HEK293 (cell line): ENCODE data around the gene WASHC4.

Experiments
- CTCF ChIA-PET: fragments of 350-600 bp; formaldehyde crosslinking; extraction: SDS; loops from one replicate; lab custom pipeline; 2021; ENCODE audit warnings: antibody characterized with exemption; lab: Yijun Ruan, JAX
- POLR2A ChIA-PET: fragments of 300-600 bp; formaldehyde crosslinking; extraction: SDS; loops from one replicate; lab custom pipeline; 2020; ENCODE audit warnings: antibody characterized with exemption, inconsistent platforms; lab: Yijun Ruan, JAX
- H3K27ac ChIP-seq: fragments of 200-500 bp; sonication (Bioruptor generic); 2 replicates; pipeline ENCODE4 v1.5.1; 2014; ENCODE audit warnings: low read depth, low read length, control low read depth, inconsistent platforms; ENCODE audit errors: extremely low read depth
- H3K36me3 ChIP-seq, 2 experiments: fragments of 200-500 bp in 1 of 2; sonication (Bioruptor generic) in 1 of 2; 1 replicate in 1 of 2; 2 replicates in 1 of 2; pipeline ENCODE4 v1.5.1; 2014 to 2017; ENCODE audit warnings: inconsistent platforms in 2 of 2, low read length in 2 of 2; ENCODE audit not compliant: control insufficient read depth in 2 of 2, insufficient read depth in 1 of 2
- H3K4me1 ChIP-seq: fragments of 200-500 bp; sonication (Bioruptor generic); 2 replicates; pipeline ENCODE4 v1.5.1; 2014; ENCODE audit warnings: mild to moderate bottlenecking, low read length, inconsistent platforms; ENCODE audit not compliant: control insufficient read depth, insufficient read depth
- H3K4me3 ChIP-seq: 2 replicates; pipeline ENCODE4 v1.5.1; 2011; ENCODE audit warnings: low read depth, mild to moderate bottlenecking, control low read depth, low read length, moderate library complexity
- H3K9me3 ChIP-seq: fragments of 200-500 bp; sonication (Bioruptor generic); 2 replicates; pipeline ENCODE4 v1.5.1; 2014; ENCODE audit warnings: low read depth, low read length, inconsistent platforms; ENCODE audit not compliant: control insufficient read depth, insufficient read depth
- HOXD13 ChIP-seq: sonication (generic); formaldehyde crosslinking; IDR thresholded peaks from 2 replicates; pipeline ENCODE4 v1.8.0; 2022; ENCODE audit warnings: missing genetic modification reagents, borderline replicate concordance
- MEIS1 ChIP-seq: sonication (generic); formaldehyde crosslinking; IDR thresholded peaks from 2 replicates; pipeline ENCODE4 v1.8.1; 2022; ENCODE audit warnings: missing genetic modification reagents, mild to moderate bottlenecking, borderline replicate concordance
- ZBTB1 ChIP-seq: fragments of 450-650 bp; formaldehyde crosslinking; IDR thresholded peaks from 2 replicates; pipeline ENCODE4 v1.5.1; 2016; ENCODE audit warnings: missing biosample characterization, missing genetic modification characterization
- ZFP37 ChIP-seq: fragments of 450-650 bp; formaldehyde crosslinking; IDR thresholded peaks from 2 replicates; pipeline ENCODE4 v1.5.1; 2016; ENCODE audit warnings: missing biosample characterization, missing genetic modification characterization
- ZNF114 ChIP-seq: fragments of 450-650 bp; formaldehyde crosslinking; IDR thresholded peaks from 2 replicates; pipeline ENCODE4 v1.5.0; 2017; ENCODE audit warnings: missing biosample characterization, missing genetic modification characterization
- ZNF146 ChIP-seq: fragments of 450-650 bp; formaldehyde crosslinking; IDR thresholded peaks from 2 replicates; pipeline ENCODE4 v1.5.1; 2016; ENCODE audit warnings: missing biosample characterization, missing genetic modification characterization
- ZNF184 ChIP-seq: fragments of 450-650 bp; IDR thresholded peaks from 2 replicates; pipeline ENCODE4 v1.5.1; 2018; ENCODE audit warnings: missing biosample characterization, mild to moderate bottlenecking, missing genetic modification characterization
- ZNF211 ChIP-seq: fragments of 450-650 bp; formaldehyde crosslinking; IDR thresholded peaks from 2 replicates; pipeline ENCODE4 v1.5.1; 2016; ENCODE audit warnings: low read depth, missing biosample characterization, missing genetic modification characterization
- ZNF239 ChIP-seq: fragments of 450-650 bp; formaldehyde crosslinking; IDR thresholded peaks from 2 replicates; pipeline ENCODE4 v1.5.1; 2016; ENCODE audit warnings: missing biosample characterization, missing genetic modification characterization
- ZNF473 ChIP-seq: fragments of 450-650 bp; formaldehyde crosslinking; IDR thresholded peaks from 2 replicates; pipeline ENCODE4 v1.5.1; 2017; ENCODE audit warnings: missing biosample characterization, missing genetic modification characterization
- ZNF624 ChIP-seq: fragments of 450-650 bp; formaldehyde crosslinking; IDR thresholded peaks from 2 replicates; pipeline ENCODE4 v1.5.1; 2017; ENCODE audit warnings: missing biosample characterization, missing genetic modification characterization
- ZNF76 ChIP-seq: fragments of 450-650 bp; formaldehyde crosslinking; IDR thresholded peaks from 2 replicates; pipeline ENCODE4; 2016; ENCODE audit warnings: low read depth, missing biosample characterization, missing genetic modification characterization, borderline replicate concordance
- ZNF843 ChIP-seq: fragments of 450-650 bp; formaldehyde crosslinking; IDR thresholded peaks from 2 replicates; pipeline ENCODE4 v1.5.1; 2016; ENCODE audit warnings: missing biosample characterization, missing genetic modification characterization
- TF ChIP-seq, protein P1 (sequence below): fragments of 450-650 bp; formaldehyde crosslinking; IDR thresholded peaks from 2 replicates; pipeline ENCODE4 v1.5.1; 2016; ENCODE audit warnings: missing biosample characterization, missing genetic modification characterization, borderline replicate concordance
- TF ChIP-seq, protein P2 (sequence below): fragments of 450-650 bp; formaldehyde crosslinking; IDR thresholded peaks from 2 replicates; pipeline ENCODE4 v1.5.1; 2016; ENCODE audit warnings: missing biosample characterization, missing genetic modification characterization
- TF ChIP-seq, protein P3 (sequence below): fragments of 450-650 bp; formaldehyde crosslinking; IDR thresholded peaks from 2 replicates; pipeline ENCODE4 v1.5.1; 2017; ENCODE audit warnings: missing biosample characterization, missing genetic modification characterization
- TF ChIP-seq, protein P4 (sequence below): fragments of 450-650 bp; formaldehyde crosslinking; IDR thresholded peaks from 2 replicates; pipeline ENCODE4 v1.5.1; 2017; ENCODE audit warnings: missing biosample characterization, missing genetic modification characterization
- TF ChIP-seq, protein P5 (sequence below): fragments of 450-650 bp; formaldehyde crosslinking; IDR thresholded peaks from 2 replicates; pipeline ENCODE4 v1.5.1; 2016; ENCODE audit warnings: missing biosample characterization, missing genetic modification characterization
- TF ChIP-seq, protein P6 (sequence below): fragments of 450-650 bp; formaldehyde crosslinking; IDR thresholded peaks from 2 replicates; pipeline ENCODE4 v1.5.1; 2016; ENCODE audit warnings: missing biosample characterization, missing genetic modification characterization
- TF ChIP-seq, protein P7 (sequence below): fragments of 450-650 bp; formaldehyde crosslinking; IDR thresholded peaks from 2 replicates; pipeline ENCODE4 v1.5.1; 2016; ENCODE audit warnings: missing biosample characterization, missing genetic modification characterization

Gene WASHC4

DNA sequence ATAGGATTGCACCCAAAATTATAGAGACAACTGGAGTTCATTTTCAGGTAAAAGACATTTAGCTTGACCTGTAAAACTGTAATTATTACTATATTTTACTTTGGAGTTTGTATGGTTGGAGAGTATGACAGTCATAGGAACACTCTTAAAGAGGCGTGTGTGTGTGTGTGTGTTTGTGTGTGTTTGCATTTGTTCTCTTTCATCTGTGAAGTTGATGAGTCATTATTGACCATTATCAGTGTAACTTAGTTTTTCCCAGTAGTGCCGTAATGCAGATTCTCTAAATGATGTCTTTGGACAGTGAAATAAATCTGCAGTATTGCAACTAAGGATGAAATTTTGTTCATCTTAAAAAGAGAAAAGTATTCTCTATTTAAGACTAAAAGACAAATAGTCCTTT is 13.0 kb downstream of the WASHC4 start (continued):
- TF ChIP-seq, protein P1, sequence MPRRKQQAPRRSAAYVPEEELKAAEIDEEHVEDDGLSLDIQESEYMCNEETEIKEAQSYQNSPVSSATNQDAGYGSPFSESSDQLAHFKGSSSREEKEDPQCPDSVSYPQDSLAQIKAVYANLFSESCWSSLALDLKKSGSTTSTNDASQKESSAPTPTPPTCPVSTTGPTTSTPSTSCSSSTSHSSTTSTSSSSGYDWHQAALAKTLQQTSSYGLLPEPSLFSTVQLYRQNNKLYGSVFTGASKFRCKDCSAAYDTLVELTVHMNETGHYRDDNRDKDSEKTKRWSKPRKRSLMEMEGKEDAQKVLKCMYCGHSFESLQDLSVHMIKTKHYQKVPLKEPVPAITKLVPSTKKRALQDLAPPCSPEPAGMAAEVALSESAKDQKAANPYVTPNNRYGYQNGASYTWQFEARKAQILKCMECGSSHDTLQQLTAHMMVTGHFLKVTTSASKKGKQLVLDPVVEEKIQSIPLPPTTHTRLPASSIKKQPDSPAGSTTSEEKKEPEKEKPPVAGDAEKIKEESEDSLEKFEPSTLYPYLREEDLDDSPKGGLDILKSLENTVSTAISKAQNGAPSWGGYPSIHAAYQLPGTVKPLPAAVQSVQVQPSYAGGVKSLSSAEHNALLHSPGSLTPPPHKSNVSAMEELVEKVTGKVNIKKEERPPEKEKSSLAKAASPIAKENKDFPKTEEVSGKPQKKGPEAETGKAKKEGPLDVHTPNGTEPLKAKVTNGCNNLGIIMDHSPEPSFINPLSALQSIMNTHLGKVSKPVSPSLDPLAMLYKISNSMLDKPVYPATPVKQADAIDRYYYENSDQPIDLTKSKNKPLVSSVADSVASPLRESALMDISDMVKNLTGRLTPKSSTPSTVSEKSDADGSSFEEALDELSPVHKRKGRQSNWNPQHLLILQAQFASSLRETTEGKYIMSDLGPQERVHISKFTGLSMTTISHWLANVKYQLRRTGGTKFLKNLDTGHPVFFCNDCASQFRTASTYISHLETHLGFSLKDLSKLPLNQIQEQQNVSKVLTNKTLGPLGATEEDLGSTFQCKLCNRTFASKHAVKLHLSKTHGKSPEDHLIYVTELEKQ (tag by site-specific recombination), result no peak
- TF ChIP-seq ZNF114 (tag by site-specific recombination) (no peak), ZFP37 (no peak), ZNF239 (tag by site-specific recombination) (no peak), ZNF211 (no peak), ZBTB1 (tag by site-specific recombination) (no peak), ZNF473 (tag by site-specific recombination) (no peak), MEIS1 (no peak)
- TF ChIP-seq, protein P2, sequence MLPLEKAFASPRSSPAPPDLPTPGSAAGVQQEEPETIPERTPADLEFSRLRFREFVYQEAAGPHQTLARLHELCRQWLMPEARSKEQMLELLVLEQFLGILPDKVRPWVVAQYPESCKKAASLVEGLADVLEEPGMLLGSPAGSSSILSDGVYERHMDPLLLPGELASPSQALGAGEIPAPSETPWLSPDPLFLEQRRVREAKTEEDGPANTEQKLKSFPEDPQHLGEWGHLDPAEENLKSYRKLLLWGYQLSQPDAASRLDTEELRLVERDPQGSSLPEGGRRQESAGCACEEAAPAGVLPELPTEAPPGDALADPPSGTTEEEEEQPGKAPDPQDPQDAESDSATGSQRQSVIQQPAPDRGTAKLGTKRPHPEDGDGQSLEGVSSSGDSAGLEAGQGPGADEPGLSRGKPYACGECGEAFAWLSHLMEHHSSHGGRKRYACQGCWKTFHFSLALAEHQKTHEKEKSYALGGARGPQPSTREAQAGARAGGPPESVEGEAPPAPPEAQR, result no peak
- TF ChIP-seq, protein P3, sequence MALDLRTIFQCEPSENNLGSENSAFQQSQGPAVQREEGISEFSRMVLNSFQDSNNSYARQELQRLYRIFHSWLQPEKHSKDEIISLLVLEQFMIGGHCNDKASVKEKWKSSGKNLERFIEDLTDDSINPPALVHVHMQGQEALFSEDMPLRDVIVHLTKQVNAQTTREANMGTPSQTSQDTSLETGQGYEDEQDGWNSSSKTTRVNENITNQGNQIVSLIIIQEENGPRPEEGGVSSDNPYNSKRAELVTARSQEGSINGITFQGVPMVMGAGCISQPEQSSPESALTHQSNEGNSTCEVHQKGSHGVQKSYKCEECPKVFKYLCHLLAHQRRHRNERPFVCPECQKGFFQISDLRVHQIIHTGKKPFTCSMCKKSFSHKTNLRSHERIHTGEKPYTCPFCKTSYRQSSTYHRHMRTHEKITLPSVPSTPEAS, result no peak
- TF ChIP-seq, protein P4, sequence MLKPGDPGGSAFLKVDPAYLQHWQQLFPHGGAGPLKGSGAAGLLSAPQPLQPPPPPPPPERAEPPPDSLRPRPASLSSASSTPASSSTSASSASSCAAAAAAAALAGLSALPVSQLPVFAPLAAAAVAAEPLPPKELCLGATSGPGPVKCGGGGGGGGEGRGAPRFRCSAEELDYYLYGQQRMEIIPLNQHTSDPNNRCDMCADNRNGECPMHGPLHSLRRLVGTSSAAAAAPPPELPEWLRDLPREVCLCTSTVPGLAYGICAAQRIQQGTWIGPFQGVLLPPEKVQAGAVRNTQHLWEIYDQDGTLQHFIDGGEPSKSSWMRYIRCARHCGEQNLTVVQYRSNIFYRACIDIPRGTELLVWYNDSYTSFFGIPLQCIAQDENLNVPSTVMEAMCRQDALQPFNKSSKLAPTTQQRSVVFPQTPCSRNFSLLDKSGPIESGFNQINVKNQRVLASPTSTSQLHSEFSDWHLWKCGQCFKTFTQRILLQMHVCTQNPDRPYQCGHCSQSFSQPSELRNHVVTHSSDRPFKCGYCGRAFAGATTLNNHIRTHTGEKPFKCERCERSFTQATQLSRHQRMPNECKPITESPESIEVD, result no peak

DNA sequence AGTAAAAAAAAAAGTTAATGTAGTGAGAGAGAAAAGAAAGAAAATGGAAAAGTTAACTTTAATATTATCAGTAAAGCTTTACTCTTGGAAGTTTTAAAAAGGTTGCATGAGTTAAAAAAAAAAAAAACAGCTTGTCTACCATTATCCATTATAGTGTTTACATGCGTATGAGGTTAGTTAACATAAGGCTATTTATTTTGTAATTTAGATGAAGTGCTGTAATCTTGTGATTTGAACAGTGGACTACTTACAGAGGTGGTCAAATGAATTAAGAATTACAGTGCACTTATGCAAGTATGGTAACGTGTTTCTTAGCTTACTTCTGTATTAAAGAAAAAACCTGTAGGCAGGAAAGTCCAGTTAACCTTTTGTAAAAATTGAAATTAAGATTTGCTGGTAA is 30.7 kb downstream of the WASHC4 start:
- Histone ChIP-seq H3K27ac (no peak overlapping the region), H3K4me3 (no peak overlapping the region), H3K36me3 (peaks cover 61 to 64% of the 10 kb centered on the region in 2 experiments), H3K9me3 (no peaks in the 10 kb centered on the region; the same call in 1 of the 2 replicates), H3K4me1 (no peaks in the 10 kb centered on the region)
- ChIA-PET POLR2A (interaction anchor here (0.6 kb wide), 1 partner anchor 67 kb away, joined by 3 read pairs; no protein-coding TSS in a partner anchor), CTCF (interaction anchor here (0.6 to 1.0 kb wide), 2 partner anchors 245 to 843 kb away, joined by 4 read pairs; no protein-coding TSS in a partner anchor)
- no peak for TF ChIP-seq ZNF146 (tag by site-specific recombination)
- TF ChIP-seq ZNF76, result no peak
- TF ChIP-seq ZNF624, result no peak
- no peak for TF ChIP-seq ZNF184 (tag by site-specific recombination)
- TF ChIP-seq, protein P5, sequence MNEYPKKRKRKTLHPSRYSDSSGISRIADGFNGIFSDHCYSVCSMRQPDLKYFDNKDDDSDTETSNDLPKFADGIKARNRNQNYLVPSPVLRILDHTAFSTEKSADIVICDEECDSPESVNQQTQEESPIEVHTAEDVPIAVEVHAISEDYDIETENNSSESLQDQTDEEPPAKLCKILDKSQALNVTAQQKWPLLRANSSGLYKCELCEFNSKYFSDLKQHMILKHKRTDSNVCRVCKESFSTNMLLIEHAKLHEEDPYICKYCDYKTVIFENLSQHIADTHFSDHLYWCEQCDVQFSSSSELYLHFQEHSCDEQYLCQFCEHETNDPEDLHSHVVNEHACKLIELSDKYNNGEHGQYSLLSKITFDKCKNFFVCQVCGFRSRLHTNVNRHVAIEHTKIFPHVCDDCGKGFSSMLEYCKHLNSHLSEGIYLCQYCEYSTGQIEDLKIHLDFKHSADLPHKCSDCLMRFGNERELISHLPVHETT (tag by site-specific recombination), result no peak
- no peak for TF ChIP-seq HOXD13
- no peak for TF ChIP-seq ZNF843 (tag by site-specific recombination)
- TF ChIP-seq, protein P6, sequence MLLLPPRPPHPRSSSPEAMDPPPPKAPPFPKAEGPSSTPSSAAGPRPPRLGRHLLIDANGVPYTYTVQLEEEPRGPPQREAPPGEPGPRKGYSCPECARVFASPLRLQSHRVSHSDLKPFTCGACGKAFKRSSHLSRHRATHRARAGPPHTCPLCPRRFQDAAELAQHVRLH (tag by site-specific recombination), result no peak
- TF ChIP-seq, protein P7, sequence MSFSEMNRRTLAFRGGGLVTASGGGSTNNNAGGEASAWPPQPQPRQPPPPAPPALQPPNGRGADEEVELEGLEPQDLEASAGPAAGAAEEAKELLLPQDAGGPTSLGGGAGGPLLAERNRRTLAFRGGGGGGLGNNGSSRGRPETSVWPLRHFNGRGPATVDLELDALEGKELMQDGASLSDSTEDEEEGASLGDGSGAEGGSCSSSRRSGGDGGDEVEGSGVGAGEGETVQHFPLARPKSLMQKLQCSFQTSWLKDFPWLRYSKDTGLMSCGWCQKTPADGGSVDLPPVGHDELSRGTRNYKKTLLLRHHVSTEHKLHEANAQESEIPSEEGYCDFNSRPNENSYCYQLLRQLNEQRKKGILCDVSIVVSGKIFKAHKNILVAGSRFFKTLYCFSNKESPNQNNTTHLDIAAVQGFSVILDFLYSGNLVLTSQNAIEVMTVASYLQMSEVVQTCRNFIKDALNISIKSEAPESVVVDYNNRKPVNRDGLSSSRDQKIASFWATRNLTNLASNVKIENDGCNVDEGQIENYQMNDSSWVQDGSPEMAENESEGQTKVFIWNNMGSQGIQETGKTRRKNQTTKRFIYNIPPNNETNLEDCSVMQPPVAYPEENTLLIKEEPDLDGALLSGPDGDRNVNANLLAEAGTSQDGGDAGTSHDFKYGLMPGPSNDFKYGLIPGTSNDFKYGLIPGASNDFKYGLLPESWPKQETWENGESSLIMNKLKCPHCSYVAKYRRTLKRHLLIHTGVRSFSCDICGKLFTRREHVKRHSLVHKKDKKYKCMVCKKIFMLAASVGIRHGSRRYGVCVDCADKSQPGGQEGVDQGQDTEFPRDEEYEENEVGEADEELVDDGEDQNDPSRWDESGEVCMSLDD (tag by site-specific recombination), result no peak
